Activated gamma-delta T cell treated with anti-CD3 and anti-CD28 coated beads, Interleukin-2, amount 50 U/mL, for 16 hours (primary cell): ENCODE results near the gene MMP24.
"Not testable (repeated sequence)": the region's sequence is repeated elsewhere in the genome, so short reads cannot be mapped to it uniquely, and the experiment has no call there.

Experiments
- DNase-seq: peaks from one replicate; pipeline ENCODE4 v3.0.0-alpha.2; 2020; ENCODE audit warnings: low read depth

The MMP24 gene

DNA sequence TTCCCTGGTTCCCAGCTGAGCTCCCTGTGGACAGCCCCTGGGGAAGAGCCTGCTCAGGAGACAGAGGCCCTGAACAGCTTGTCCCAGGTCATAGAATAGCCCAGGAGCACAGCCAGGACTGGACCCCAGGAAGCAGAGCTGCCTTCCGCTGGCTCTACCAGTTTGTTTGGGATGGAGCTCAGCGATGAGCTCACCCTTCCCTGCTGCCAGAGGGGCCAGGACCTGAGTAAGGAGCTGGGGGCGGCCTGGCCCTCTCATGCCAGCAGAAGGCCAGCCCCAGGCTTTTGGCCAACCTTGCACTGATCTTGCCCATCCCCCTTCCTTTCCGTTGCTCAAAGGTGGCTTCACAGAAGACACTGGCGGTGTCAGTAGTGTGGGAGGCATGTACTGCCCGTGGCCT lies 33.9 kb downstream of the MMP24 start:
- no peak for DNase-seq

- DNase-seq, result not testable (repeated sequence)
Measured at GRCh38 chr20:35262321-35262720, 35.8 kb downstream of the MMP24 start.

- DNase-seq, result not testable (repeated sequence)
Measured at GRCh38 chr20:35262731-35263531, 36.4 kb downstream of the MMP24 start.

DNA sequence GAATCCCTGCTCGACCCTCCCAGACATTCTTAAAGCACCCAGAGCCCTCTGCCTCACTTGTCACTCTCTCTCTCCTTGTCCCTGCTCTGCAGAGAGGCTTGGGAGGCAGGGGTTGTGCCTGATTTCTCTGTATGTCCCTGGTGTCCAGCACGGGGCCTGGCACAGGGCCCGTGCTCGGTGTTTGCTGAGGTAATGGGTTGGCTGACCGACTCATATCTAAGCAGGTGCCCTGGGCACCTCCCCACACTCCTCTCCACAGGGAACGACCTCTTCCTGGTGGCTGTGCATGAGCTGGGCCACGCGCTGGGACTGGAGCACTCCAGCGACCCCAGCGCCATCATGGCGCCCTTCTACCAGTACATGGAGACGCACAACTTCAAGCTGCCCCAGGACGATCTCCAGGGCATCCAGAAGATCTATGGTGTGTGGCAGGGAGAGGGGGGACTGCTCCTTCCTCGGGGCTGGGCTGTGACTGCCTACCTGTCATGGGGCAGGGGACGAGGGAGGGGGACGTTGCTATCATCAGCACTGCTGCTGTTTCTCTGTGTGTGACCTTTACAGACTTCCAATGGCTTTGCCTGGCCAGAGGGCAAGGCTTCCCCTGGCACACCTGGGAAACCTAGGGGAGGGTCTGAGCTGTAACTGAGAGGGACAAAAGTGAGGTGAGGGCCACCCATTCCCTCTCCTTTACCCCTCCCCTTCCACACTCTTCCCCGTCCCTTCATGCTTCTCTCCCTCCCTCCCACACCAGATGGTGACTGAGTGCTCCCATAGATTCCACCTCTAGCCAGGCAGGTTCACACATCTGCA lies 37.2 kb downstream of the MMP24 start:
- no peak for DNase-seq

DNA sequence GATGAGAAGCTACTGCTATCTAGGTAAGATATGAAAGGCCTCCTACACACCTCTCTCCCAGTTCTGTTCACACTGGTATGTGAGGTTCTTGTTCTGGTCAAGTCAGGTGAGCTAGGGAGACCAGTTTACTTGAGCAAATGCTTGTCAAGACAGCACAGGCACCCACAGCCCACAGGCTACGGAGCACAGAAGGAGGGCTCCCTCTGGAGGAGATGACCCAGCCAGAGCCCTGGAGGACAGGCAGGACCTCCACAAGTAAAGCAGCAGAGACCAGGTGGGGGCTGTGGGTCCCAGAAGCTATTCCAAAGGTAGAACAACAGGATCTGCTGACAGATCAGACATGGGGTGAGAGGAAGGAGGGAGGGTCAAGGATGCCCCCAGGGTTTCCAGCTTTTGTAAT lies 38.3 kb downstream of the MMP24 start:
- DNase-seq, result no peak

GRCh38 chr20:35267092-35267491 lies 40.6 kb downstream of the MMP24 start:
- DNase-seq, result no peak

DNA sequence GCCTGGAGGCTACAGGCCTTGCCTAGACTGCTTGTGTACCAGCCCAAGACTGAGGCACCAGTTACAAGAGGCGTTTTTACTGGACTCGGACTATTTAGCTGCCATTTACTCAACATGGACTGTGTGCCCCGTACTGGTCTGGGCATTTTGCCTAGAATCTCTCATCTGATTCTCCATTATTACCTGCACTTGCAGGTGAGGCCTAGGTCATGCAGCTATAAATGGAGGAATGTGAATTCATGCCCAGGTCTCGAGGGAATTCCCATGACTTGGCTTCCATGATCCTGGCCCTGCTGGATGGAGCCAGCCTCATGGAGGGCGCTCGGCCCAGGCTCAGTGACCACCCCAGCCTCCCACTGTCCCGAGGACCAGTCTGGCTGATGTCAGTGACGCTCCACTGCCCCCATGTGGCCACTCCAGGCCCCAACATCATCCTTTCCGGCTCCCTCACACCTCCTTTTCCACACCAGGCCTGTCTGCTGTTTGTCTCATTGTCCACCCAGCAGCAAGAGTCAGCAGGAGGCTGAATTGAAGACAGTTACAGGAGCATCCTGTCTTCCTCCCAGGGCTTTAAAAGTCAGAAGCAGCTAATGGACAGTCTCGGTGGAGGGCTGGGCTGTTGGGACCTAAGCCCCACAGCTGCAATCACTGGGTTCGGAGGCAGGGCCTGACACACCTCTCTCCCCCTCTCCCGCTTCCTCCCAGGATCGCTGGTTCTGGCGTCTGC lies 42.7 kb downstream of the MMP24 start:
- no peak for DNase-seq

GRCh38 chr20:35270021-35270902 lies 43.8 kb downstream of the MMP24 start:
- no peak for DNase-seq

- DNase-seq, result no peak
Measured at GRCh38 chr20:35271073-35271882, 44.8 kb downstream of the MMP24 start.

DNA sequence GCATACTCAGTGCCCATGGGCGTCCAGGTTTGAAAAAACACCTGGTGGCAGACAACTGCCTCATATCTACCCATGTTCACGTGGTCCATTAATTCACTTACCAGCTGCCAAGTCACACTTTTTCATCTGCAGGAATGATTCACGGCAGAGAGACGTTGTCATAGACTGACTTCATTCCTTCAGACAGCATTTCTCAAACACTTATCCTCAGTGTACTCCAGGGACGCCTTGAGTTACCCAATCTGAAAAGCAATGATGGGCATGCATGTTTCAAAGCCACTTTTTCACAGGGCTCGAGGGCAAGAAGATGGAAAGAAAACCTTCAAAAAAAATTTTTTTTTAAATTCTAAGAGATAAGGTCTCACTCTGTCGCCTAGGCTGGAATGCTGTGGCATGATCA lies 45.4 kb downstream of the MMP24 start:
- DNase-seq, result no peak

DNA sequence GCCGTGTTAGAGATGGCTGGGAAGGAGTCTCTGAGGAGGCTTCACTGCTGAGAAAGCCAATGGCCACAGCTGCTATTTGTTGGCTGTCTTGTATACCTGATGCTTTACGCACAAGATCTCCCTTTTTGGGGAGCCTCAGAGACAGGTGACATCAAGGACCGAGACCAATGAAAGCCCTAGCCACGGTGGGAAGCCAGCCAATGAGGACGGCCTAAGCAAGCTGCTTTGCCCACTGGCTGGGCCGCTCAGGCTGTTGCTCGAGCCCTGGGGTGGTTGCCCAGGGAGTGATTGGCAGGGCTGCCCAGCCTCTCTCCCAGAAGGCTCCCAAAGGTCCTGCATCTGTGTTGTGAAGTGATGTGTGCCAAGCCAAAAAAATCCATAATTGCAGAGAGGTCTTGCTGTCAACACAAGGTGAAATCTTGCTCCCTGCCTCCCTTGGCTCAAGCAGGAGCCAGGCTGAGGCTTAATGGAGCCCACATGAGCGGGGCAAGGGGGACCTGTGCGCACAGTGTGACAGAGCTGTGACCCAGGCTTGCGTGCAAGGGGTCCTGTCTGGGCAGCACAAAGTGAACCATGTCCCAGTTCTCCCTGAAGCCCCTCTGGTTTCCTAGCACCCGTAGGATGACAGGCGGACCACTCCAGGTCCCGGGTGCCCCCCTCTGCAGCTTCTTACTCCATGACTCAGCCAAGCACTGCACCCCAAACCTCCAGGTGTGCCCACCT lies 47.1 kb downstream of the MMP24 start:
- no peak for DNase-seq

- no peak for DNase-seq
Measured at GRCh38 chr20:35274172-35275092, 47.9 kb downstream of the MMP24 start.

DNA sequence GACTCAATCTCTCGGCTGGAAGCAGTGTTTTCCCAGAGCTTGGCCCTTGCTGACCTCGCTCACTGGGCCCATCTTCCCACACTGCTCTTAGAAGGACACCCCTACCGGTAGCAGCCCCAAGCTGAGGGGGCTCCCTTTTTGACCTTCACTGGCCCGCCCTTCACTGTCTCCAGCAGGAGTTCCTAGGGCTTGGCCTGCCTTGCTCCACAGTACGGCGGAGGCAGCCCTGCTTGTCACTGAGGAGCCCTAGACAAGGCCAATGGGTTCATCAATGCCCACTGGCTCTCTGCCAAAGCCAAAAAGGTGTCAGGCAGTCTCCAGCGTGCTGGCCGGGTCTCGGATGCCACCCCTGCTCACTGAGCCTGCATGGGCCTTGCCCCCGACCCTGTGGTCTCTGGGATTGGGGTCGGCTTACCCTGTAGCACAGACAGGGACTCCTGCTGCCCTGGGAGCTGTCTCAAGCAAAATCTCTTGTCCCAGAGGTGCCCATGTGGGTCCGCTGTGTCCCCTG lies 49.3 kb downstream of the MMP24 start:
- no peak for DNase-seq

DNA sequence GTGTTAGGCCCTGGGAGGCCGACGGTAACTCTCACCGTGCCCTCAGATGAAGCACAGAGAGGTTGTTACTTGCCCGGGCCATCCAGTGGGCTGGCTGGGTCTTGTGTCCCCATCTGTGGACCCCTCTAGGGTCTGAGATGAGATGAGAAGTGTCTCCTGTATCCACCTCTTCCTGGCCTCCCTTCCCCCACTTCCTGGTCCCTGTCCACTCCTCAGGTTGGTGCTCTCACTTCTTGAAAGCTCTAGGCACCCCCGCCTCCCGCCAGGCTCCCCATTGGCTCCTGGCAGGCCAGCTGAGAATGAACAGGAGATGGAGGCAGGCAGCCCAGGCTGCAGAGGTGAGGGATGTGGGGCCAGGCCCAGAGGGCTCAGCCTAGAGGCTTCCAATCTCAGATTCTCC lies 49.9 kb downstream of the MMP24 start:
- no peak for DNase-seq

- DNase-seq, result no peak
Measured at GRCh38 chr20:35277127-35277526, 50.6 kb downstream of the MMP24 start.

DNA sequence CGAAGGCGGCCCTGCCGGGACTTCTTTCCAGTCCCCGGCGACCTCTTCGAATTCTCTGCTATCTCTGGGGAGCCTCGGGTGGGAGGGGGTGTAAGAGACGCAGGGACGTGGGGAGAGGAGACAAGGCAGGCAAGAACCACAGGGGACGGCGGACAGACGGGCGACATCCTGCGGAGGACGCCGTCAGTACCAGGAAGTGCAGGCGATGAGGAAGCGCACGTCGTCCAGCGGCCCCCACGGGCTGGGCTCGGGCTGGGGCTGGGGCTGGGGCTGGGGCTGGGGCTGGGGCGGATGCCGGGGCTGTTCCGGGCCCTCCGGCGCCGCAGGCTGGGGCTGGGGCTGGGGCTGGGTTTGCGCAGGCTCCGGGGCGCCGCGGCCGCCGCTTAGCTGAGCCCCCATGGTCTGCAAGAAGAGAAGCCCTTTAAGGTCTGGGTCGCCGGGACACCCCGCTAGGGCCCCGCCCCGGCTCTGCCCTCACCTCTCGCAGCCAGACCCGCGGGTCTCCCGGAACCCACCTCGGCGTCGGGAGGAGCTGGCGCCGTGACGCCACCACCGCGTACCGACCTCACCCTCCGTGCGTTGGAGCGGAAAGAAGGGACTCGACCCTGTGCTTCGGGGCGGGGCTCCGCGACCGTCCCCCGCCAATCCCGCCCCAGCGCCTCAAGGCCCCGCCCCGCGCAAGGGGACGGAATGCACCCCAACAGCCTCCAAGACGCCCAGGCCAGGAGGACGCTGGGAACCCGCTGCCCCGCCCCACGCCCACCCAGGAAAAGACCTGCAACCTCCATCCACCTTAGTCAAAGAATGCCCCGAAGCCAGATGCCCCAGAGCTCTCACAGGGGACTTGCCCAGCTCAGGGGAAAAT lies 51.3 kb downstream of the MMP24 start, which contains the start of gene MMP24OS:
MMP24OS (minus strand) TSS at position 592 of the 865 bp plus-strand sequence; CDS start at position 399, 193 bp downstream.
- peak; percentile 83 for DNase-seq

DNA sequence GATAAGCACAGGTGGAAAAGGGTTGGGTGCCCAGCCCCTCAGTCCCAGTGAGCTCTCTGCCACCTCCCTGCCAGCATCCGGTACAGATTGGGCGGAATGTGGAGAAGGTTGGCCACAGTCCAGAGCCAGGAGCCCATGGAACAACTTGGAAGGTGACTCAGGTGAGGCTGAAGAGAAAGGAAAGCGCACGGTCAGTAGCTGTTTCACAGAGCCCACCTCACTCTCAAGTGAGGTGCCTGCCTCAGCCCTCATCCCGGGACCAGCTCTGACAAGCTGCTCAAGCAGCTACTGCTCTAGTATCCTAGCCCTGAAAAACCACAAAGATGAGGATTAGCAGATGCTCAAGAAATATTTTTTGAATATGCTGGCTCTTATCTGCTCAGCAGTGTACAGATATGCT lies 52.5 kb downstream of the MMP24 start:
- no peak for DNase-seq
